Small intestine (tissue), 7 donors: Measurements from ENCODE around the gene OR1K1. TPM values are rescaled to one million over a fixed set of nuclear protein-coding genes. Genes with fewer than 3 reads are reported as not detected.
"Not testable (repeated sequence)": the region's sequence is repeated elsewhere in the genome, so short reads cannot be mapped to it uniquely, and the experiment has no call there.

Source experiments
- DNase-seq, 2 donors: peaks; one replicate each; pipeline versions ENCODE4 v3.0.0 to v3.0.0-alpha.2; 2013
- FAIRE-seq: peaks from 2 replicates; lab custom pipeline; 2012; peaks lifted over from hg19 to GRCh38; lab: Jason Lieb, UNC
- H3K27ac ChIP-seq, 3 donors: one replicate each; pipeline ENCODE4 v1.5.1; 2013; ENCODE audit warnings: low read length in 2 of 3, mild to moderate bottlenecking in 2 of 3, control low read depth in 1 of 3, inconsistent platforms in 1 of 3, low read depth in 1 of 3, moderate library complexity in 1 of 3
- H3K27me3 ChIP-seq, 3 donors: one replicate each; pipeline ENCODE4 v1.6.1; 2013; ENCODE audit warnings: low read length in 3 of 3, inconsistent platforms in 1 of 3; ENCODE audit not compliant: control insufficient read depth in 3 of 3, insufficient read depth in 3 of 3
- H3K36me3 ChIP-seq, 3 donors: one replicate each; pipeline ENCODE4 v1.6.1; 2013; ENCODE audit warnings: low read length in 3 of 3, inconsistent platforms in 1 of 3, low read depth in 1 of 3, mild to moderate bottlenecking in 1 of 3, moderate library complexity in 1 of 3; ENCODE audit not compliant: control insufficient read depth in 3 of 3, insufficient read depth in 2 of 3
- H3K4me1 ChIP-seq, 3 donors: one replicate each; pipeline ENCODE4 v1.6.1; 2013; ENCODE audit warnings: low read length in 2 of 3, inconsistent platforms in 1 of 3, low read depth in 1 of 3, mild to moderate bottlenecking in 1 of 3, moderate library complexity in 1 of 3; ENCODE audit not compliant: control insufficient read depth in 3 of 3, insufficient read depth in 2 of 3
- H3K4me3 ChIP-seq, 3 donors: one replicate each; pipeline ENCODE4 v1.5.1; 2013; ENCODE audit warnings: low read length in 3 of 3, control low read depth in 1 of 3, inconsistent platforms in 1 of 3, low read depth in 1 of 3, mild to moderate bottlenecking in 1 of 3, moderate library complexity in 1 of 3
- H3K9me3 ChIP-seq, 2 donors: one replicate each; pipeline ENCODE4 v1.6.1; 2013; ENCODE audit warnings: low read depth in 1 of 2, low read length in 1 of 2; ENCODE audit not compliant: control insufficient read depth in 2 of 2, insufficient read depth in 1 of 2
- WGBS, 3 donors: extraction: QIAGEN DNeasy Blood & Tissue Kit; methylation state at CpG; one replicate each; pipeline ENCODE4 v1.1.7; 2013; 5-methylcytosine and 5-hydroxymethylcytosine counted together
- polyA plus RNA-seq, 4 donors: library from polyadenylated mRNA; stranded (reverse) in 3 of 4; unstranded in 1 of 4; fragments of 200-250 nt in 3 of 4; fragments of 120-200 nt in 1 of 4; gene quantifications; one replicate each; pipeline versions ENCODE4 v1.2.1 to v1.2.3, GENCODE V29; 2013
- donor health status: healthy with polysubstance abuse.
- donor health status: control.
- donor health status: control.
- donor health status: Bipolar disorder and iron deficiency.
- donor health status: healthy.

The OR1K1 gene
- polyA plus RNA-seq, 4 donors = not detected

DNA sequence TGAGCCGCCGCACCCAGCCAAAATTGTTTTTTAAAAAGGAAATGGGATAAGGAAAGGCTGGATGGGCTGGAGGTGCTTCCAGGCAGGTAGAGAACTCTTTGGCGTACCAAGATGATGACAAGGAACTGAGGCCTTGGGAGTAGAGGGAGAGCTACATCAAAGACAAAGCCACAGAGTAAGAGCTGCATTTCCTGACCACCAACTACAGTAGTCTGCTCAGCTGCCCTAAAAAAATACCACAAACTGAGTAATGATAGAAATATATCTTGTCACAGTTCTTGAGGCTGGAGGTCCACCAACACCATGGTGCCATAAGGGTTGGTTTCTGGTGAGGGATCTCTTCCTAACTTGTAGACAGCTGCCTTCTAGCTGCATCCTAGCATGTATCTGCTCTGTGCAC lies 8.2 kb downstream of the OR1K1 start:
- no peak for FAIRE-seq
- 95 to 96% (median 96%) methylated on average over 3 of the region's 3 CpGs for WGBS, 3 donors
- peaks cover 0 to 5% of the 10 kb centered on the region in 2 donors for H3K9me3 ChIP-seq
- no peaks in the 10 kb centered on the region for H3K4me1 ChIP-seq
- no peak for DNase-seq
- no peak overlapping the region for H3K27ac ChIP-seq
- H3K27me3 ChIP-seq = no peaks in the 10 kb centered on the region
- no peaks in the 10 kb centered on the region for H3K36me3 ChIP-seq
- H3K4me3 ChIP-seq = no peak overlapping the region

- not testable (repeated sequence) for H3K4me1 ChIP-seq, H3K9me3 ChIP-seq, H3K36me3 ChIP-seq, H3K4me3 ChIP-seq, FAIRE-seq, H3K27ac ChIP-seq, H3K27me3 ChIP-seq
- DNase-seq = peak; percentile 16 to 35
- WGBS, 3 donors = 15 to 55% (median 44%) methylated on average over 7 of the region's 7 CpGs
Observed at GRCh38 chr9:122809261-122809660, 9.3 kb downstream of the OR1K1 start.

- Histone ChIP-seq H3K36me3 (no peaks in the 10 kb centered on the region), H3K4me1 (no peaks in the 10 kb centered on the region), H3K9me3 (peaks cover 0 to 5% of the 10 kb centered on the region in 2 donors), H3K27ac (no peak overlapping the region), H3K4me3 (no peak overlapping the region), H3K27me3 (no peaks in the 10 kb centered on the region)
- FAIRE-seq (no peak), DNase-seq (peak; percentile 84 to 89)
- 2 to 5% (median 2%) methylated on average over 8 of the region's 8 CpGs for WGBS, 3 donors
Observed at GRCh38 chr9:122810306-122810946, 10.5 kb downstream of the OR1K1 start.

GRCh38 chr9:122812736-122813135 lies 12.8 kb downstream of the OR1K1 start:
- DNase-seq (no peak), FAIRE-seq (no peak)
- 41 to 72% (median 57%) methylated on average over 4 of the region's 4 CpGs for WGBS, 3 donors
- Histone ChIP-seq H3K36me3 (peaks cover 0 to 14% (median 0%) of the 10 kb centered on the region in 3 donors), H3K27ac (no peak overlapping the region), H3K4me1 (no peaks in the 10 kb centered on the region), H3K27me3 (no peaks in the 10 kb centered on the region), H3K9me3 (no peaks in the 10 kb centered on the region), H3K4me3 (no peak overlapping the region)

GRCh38 chr9:122814545-122814944 lies 14.6 kb downstream of the OR1K1 start:
- Histone ChIP-seq H3K27ac (no peak overlapping the region), H3K4me3 (no peak overlapping the region), H3K9me3 (no peaks in the 10 kb centered on the region), H3K36me3 (peaks cover 0 to 18% (median 2%) of the 10 kb centered on the region in 3 donors), H3K27me3 (no peaks in the 10 kb centered on the region), H3K4me1 (no peaks in the 10 kb centered on the region)
- DNase-seq (no peak), FAIRE-seq (no peak)
- WGBS, 3 donors = 64 to 70% (median 66%) methylated on average over 6 of the region's 6 CpGs

DNA sequence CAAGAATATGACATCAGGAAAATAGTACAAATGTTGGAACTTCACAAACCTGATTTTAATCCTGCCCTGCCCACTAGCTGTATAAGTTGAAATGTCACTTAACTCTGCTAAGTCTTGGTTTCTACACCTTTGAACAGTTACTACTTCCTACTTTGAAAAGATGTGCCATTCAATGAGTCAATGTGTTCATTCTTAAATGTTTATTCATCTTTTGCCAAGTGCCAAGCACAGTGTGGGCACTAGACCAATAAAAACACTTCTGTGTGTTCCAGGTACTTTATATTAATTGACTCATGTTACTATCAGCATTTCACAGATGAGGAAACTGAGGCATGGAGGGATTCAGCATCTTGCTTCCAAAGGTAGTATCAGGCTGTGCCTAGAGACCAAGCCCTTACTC lies 15.6 kb downstream of the OR1K1 start:
- Histone ChIP-seq H3K4me1 (no peaks in the 10 kb centered on the region), H3K27me3 (no peaks in the 10 kb centered on the region), H3K9me3 (no peaks in the 10 kb centered on the region), H3K36me3 (peaks cover 3 to 24% (median 4%) of the 10 kb centered on the region in 3 donors), H3K4me3 (no peak overlapping the region), H3K27ac (peak overlapping the region in 1 of 3 donors; percentile 58)
- FAIRE-seq (no peak), DNase-seq (no peak)

GRCh38 chr9:122816163-122816867 lies 16.4 kb downstream of the OR1K1 start:
- WGBS, 3 donors = 66 to 82% (median 73%) methylated on average over 17 of the region's 17 CpGs
- Histone ChIP-seq H3K4me3 (no peak overlapping the region), H3K4me1 (no peaks in the 10 kb centered on the region), H3K36me3 (peaks cover 3 to 25% (median 4%) of the 10 kb centered on the region in 3 donors), H3K27me3 (no peaks in the 10 kb centered on the region), H3K27ac (peak overlapping the region in 1 of 3 donors; percentile 58), H3K9me3 (no peaks in the 10 kb centered on the region)
- peak in 1 of 2 donors; percentile 7 for DNase-seq
- FAIRE-seq = no peak

GRCh38 chr9:122819326-122819725 lies 19.4 kb downstream of the OR1K1 start:
- FAIRE-seq = no peak
- no peak for DNase-seq
- no peaks in the 10 kb centered on the region for H3K27me3 ChIP-seq
- 51 to 77% (median 62%) methylated on average over 3 of the region's 3 CpGs for WGBS, 3 donors
- no peaks in the 10 kb centered on the region for H3K4me1 ChIP-seq
- no peak overlapping the region for H3K4me3 ChIP-seq
- no peaks in the 10 kb centered on the region for H3K9me3 ChIP-seq
- H3K27ac ChIP-seq = peak overlapping the region in 1 of 3 donors; percentile 50
- H3K36me3 ChIP-seq = peaks cover 6 to 40% (median 19%) of the 10 kb centered on the region in 3 donors
